Right renal cortex interstitium (tissue), 3 donors: ENCODE measurements around the gene ZNF841. TPM values are rescaled to one million over a fixed set of nuclear protein-coding genes. Genes with fewer than 3 reads are reported as not detected.
"Not testable (repeated sequence)": the region's sequence is repeated elsewhere in the genome, so short reads cannot be mapped to it uniquely, and the experiment has no call there.

Experiments
- DNase-seq, 3 donors: peaks; one replicate each; pipeline ENCODE4 v3.0.0-alpha.2; 2013; ENCODE audit warnings: low read depth in 3 of 3, low spot score in 2 of 3
- polyA plus RNA-seq, 3 donors: library from polyadenylated mRNA; unstranded; fragments of 120-200 nt; gene quantifications; one replicate each; pipeline ENCODE4 v1.2.1, GENCODE V29; 2013; ENCODE audit not compliant: insufficient read length in 3 of 3

Gene ZNF841
- polyA plus RNA-seq, 3 donors = 12.7 to 16.2 (median 13.8) TPM

DNA sequence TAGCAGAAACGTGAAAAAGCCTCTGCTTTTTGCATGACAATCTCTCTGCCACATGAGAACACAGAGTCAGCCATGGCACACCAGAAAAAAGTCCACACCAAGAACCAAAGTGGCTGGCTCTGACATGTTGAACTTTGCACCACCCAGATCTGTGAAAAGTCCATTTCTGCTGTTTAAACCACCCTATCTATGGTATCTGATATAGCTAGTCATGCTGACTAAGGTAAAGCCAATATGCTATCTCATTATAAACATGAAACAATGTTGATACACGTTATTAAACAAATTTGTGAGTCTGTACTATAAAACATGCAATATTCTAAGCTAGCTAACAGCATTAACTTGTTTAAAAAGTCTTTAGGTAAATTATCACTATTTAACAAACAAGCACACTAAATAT, 25.9 kb downstream of the ZNF841 start:
- DNase-seq = no peak

DNA sequence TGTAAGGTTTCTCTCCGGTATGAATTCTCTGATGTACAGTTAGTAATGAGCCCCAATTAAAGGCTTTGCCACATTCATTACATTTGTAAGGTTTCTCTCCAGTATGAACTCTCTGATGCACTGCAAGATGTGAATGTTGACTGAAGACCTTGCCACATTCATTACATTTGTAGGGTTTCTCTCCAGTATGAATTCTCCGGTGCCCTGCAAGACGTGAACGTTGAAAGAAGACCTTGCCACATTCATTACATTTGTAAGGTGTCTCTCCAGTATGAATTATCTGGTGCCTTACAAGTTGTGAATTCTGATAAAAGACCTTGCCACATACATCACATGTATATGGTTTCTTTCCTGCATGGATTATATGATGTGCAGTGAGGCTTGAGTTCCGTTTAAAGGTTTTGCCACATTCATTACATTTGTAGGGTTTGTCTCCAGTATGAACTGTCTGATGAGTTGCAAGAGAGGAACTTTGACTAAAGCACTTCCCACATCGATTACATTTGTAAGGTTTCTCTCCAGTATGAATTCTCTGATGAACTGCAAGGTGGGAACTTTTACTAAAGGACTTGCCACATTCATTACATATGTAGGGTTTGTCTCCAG, 29.2 kb downstream of the ZNF841 start:
- DNase-seq = no peak

DNA sequence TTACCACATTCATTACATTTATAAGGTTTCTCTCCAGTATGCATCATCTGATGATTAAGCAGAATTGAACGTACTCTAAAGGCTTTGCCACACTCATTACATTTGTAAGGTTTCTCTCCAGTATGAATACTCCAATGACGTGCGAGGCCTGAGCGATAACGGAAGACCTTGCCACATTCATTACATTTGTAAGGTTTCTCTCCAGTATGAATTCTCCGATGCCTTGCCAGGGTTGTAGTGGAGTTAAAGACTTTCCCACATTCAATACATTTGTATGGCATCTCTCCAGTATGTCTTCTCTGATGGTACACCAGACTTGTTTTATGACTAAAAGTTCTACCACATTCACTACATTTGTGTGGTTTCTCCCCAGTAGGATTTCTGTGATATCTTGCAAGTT, 30.2 kb downstream of the ZNF841 start:
- DNase-seq = no peak

DNA sequence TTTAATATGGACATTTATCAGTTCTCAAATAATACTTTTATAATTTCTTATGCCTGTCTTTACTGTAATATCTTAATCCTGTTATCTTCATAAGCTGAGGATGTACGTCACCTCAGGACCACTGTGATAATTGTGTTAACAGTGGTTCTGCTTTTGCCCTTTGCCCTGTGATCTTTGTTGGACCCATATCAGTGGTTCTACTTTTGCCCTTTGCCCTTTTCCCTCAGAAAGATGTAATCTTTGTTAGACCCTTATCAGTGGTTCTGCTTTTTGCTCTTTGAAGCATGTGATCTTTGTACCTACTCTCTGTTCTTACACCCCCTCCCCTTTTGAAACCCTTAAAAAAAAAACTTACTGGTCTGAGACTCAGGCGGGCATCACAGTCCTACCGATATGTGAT, 39.1 kb downstream of the ZNF841 start:
- not testable (repeated sequence) for DNase-seq

DNA sequence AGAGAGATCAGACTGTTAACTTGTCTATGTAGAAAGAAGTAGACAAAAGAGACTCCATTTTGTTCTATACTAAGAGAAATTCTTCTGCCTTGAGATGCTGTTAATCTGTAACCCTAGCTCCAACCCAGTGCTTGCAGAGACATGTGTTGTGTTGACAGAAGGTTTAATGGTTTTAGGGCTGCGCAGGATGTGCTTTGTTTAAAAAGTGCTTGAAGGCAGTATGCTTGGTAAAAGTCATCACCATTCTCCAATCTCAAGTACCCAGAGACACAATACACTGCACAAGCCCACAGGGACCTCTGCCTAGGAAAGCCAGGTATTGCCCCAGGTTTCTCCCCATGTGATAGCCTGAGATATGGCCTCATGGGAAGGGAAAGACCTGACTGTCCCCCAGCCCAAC, 43.8 kb downstream of the ZNF841 start:
- not testable (repeated sequence) for DNase-seq

DNA sequence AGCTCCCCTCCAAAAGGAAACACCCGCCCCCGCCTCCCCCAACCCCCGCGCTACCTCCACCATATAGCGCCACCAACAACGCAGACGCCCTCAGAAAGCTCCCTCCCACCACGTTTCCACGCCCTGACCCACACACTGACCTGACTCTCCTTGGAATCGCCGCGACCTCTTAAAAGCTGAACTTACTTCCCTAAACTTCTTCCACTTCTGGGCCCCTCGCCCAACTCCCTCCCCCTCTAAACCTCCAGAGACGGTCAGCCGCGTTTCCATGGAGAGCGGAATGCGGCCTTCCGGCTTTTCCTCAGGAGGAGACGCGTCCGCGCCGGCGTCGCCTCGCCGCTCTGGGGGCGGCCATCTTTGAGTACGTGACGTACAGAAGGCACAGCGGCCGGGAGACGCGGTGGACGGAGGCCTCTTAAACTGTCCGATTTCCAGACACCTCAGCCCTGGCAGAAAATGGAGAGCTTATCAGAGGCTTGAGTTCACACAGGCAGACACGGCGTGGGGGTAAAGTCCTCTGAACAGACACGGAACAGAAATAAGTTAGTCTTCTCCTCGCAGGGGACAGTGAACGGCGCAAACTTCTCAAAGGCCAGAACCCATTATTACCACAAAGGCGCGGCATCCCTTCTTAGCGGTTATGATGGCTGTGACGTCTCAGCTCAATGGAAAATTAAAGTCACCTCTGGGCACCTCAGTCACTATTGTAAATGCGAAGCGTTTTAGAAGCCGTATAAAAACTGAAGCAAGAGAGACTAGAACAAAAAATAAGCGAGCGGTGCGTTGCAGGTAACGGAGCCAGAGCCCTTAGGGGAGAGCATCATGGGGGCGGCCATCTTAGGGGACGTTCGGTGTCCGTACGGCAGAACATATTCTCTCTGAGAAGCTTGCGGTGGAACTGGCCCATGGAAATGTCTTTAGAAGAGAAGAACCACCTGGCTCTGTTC, 46.7 kb downstream of the ZNF841 start, which contains the start of gene ZNF432:
TSS of gene ZNF432 (minus strand) at position 284 of the 947 bp plus-strand sequence. CDS start 1,970 bp downstream, outside the sequence.
- peak; percentile 94 to 98 (median 96) for DNase-seq

DNA sequence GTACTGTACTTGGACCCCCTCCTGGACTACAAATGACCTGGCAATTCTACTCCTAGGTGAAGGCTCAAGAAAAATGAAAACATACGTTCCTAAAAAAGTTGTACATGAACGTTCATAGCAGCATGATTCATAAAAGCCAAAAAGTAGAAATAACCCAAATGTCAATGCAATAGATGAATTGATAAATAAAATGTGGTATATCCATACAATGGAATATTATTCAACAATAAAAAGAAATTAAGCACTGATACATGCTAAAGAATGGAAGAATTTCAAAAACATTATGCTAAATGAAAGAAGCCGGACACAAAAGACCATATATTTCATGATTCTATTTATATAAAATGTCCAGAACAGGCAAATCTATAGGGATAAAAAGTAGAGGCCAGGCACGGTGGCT, 56.4 kb downstream of the ZNF841 start:
- DNase-seq = no peak

DNA sequence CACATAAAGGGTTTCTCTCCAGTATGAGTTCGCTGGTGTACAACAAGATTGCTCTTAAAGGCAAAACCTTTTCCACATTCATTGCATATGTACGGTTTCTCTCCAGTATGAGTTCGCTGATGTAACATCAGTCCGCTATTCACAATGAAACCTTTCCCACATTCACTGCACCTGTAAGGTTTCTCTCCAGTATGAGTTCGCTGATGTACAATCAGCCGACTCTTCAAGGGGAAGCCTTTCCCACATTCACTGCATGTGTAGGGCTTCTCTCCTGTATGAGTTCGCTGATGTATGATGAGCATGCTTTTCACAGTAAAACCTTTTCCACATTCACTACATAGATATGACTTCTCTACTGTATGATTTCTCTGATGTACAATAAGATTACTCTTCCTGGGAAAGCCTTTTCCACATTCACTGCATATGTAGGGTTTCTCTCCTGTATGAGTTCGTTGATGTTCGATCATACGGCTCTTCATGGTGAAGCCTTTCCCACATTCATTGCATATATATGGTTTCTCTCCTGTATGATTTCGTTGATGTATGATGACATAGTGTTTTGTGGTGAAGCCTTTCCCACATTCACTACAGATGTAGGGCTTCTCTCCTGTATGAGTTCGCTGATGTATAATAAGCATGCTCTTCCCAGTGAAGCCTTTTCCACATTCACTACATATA, 61.4 kb downstream of the ZNF841 start:
- DNase-seq = no peak

DNA sequence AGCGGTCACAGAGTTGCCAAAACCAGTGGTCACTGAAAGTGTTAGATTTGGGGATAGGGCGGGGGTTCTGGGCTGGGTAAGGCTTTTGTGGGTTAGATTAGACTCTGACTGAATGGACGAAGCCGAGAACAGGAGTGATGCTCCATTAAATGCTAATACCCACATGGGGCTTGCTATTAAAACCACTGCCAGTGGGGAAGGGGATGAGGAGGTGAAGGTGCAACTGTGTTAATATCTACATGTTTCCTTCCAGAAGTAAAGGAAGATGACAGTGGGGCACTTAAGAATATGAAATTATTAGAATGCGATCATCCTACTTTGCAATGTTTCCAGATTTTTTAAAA, 66.8 kb downstream of the ZNF841 start:
- DNase-seq = no peak

DNA sequence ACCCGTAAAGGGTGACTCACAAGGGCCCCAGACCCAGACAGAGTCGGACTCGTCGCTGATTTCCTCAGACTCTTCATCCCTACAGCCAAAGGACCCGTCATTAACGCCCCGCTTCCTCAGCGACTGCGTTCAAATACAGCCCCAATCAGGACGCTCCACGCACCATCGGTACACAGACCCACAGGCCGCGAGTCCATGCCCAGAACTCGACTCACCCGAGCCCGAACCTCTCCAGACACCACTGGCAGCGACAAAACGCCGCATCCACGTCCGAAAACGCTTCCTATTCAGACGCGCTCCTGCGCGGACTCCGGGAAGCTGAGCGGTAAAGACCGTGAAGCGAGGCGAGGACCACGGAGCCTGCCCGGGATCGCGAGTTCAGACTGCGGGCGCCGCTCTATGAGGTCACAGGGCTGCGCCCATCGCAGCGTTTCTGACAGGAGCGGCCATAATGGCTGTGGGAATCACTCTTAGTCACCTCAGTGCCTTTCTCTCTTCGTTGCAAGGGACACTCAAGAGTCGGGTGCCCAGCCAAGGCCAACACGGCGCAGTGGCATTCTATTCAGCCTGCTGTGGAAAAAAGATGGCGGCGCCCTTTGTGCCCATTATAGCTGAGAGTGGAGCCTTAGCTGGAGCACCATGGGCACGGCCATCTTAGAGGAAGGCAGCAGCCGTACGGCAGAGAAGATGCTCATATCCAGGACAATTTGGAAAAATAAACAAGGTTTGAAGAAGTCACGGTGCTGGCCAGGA, 67.4 kb downstream of the ZNF841 start, which contains the start of gene ZNF614:
TSS of gene ZNF614 (minus strand) at position 353 of the 753 bp plus-strand sequence. CDS start 2,634 bp downstream, outside the sequence.
- DNase-seq = peak; percentile 87 to 91 (median 91)

DNA sequence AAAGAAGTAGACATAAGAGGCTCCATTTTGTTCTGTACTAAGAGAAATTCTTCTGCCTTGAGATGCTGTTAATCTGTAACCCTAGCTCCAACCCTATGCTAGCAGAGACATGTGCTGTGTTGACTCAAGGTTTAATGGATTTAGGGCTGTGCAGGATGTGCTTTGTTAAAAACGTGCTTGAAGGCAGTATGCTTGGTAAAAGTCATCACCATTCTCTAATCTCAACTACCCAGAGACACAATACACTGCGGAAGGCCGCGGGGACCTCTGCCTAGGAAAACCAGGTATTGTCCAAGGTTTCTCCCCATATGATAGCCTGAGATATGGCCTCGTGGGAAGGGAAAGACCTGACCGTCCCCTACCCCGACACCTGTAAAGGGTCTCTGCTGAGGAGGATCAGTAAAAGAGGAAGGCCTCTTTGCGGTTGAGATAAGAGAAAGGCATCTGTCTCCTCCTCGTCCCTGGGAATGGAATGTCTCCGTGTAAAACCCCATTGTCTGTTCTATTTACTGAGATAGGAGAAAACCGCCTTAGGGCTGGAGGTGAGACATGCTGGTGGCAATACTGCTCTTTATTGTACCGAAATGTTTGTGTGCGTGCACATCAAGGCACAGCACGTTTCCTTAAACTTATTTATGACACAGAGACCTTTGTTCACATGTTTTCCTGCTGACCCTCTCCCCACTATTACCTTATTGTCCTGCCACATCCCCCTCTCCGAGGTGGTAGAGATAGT, 69.1 kb downstream of the ZNF841 start:
- DNase-seq = not testable (repeated sequence)

DNA sequence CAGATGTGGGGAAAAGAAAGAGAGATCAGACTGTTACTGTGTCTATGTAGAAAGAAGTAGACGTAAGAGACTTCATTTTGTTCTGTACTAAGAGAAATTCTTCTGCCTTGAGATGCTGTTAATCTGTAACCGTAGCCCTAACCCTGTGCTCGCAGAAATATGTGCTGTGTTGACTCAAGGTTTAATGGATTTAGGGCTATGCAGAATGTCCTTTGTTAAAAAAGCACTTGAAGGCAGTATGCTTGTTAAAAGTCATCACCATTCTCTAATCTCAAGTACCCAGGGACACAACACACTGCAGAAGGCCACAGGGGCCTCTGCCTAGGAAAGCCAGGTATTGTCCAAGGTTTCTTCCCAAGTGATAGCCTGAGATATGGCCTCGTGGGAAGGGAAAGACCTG, 71.1 kb downstream of the ZNF841 start:
- DNase-seq = not testable (repeated sequence)

DNA sequence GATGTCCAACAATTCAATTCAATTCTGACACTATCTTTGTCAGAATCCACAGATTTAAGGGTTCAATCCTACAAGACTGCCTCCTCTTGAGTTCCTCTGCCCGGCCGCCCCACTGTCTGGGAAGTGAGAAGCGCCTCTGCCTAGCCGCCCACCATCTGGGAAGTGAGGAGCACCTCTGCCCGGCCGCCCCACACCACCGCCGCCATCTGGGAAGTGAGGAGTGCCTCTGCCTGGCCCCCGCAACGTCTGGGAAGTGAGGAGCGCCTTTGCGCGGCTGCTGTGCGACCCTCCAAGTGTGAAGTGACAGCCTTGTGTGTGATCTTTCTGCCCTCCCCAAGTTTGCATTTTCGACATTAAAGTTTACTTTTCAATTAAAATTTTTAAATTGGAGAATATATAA, 73.4 kb downstream of the ZNF841 start:
- no peak for DNase-seq

DNA sequence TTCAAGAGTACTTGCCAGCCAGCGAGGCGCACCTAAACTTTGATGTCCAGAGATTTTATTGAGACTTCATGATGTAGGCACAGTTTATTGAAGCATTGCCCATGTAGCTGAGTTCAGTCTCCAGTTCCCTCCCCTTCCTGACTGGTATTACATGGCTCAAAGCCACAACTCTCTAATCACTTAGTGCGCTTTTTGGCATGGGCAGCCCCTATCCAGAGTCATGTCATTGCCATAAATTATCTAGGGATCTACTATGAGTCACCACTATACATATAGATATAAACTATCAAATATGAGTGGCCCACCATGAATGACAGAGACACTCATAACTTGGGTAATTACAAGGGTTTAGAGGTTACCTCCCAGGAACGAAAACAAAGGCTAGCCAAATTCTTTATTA, 75.1 kb downstream of the ZNF841 start:
- no peak for DNase-seq

Other genes starting within 250 kb of the ZNF841 start
- 10 to 100 TPM; 38.8 to 50.2 (median 44.5) TPM for gene ZNF577, start 207.8 kb downstream of the ZNF841 start, polyA plus RNA-seq
- gene ZNF649, start 190.7 kb downstream of the ZNF841 start, polyA plus RNA-seq = 10 to 100 TPM; 29.1 to 34.0 (median 33.0) TPM
- 10 to 100 TPM; 12.3 to 16.9 (median 16.5) TPM for gene ZNF613, start 168.3 kb downstream of the ZNF841 start, polyA plus RNA-seq
- gene ZNF350, start 108.9 kb downstream of the ZNF841 start, polyA plus RNA-seq = 10 to 100 TPM; 18.8 to 22.8 (median 21.5) TPM
- gene ZNF615, start 87.6 kb downstream of the ZNF841 start, polyA plus RNA-seq = 10 to 100 TPM; 19.6 to 20.5 (median 20.4) TPM
- gene ZNF614, start 67.4 kb downstream of the ZNF841 start, polyA plus RNA-seq = 10 to 100 TPM; 17.3 to 19.0 (median 17.8) TPM
- gene ZNF432, start 46.9 kb downstream of the ZNF841 start, polyA plus RNA-seq = 10 to 100 TPM; 21.3 to 25.0 (median 23.0) TPM
- gene ZNF616, start 44.2 kb upstream of the ZNF841 start, polyA plus RNA-seq = 10 to 100 TPM; 21.3 to 22.0 (median 21.8) TPM
- 10 to 100 TPM; 17.2 to 21.4 (median 18.2) TPM for gene ZNF836, start 75.9 kb upstream of the ZNF841 start, polyA plus RNA-seq
- gene PPP2R1A, start 94.3 kb upstream of the ZNF841 start, polyA plus RNA-seq = 100 to 1,000 TPM; 423 to 502 (median 490) TPM
- gene ZNF766, start 173.8 kb upstream of the ZNF841 start, polyA plus RNA-seq = 10 to 100 TPM; 19.7 to 25.0 (median 23.5) TPM
- 10 to 100 TPM; 16.5 to 20.5 (median 18.8) TPM for gene ZNF480, start 201.4 kb upstream of the ZNF841 start, polyA plus RNA-seq
- gene ZNF610, start 240.5 kb upstream of the ZNF841 start, polyA plus RNA-seq = 10 to 100 TPM; 13.4 to 14.0 (median 13.7) TPM